HG02840 (cell line): ENCODE results near the gene DNAAF9.

ENCODE experiments used
- ATAC-seq: cut with Tn5 transposase; IDR thresholded peaks from one replicate; pipeline ENCODE4 v1.9.1; 2021; ENCODE audit warnings: mild to moderate bottlenecking, moderate library complexity, moderate number of reproducible peaks; ENCODE audit not compliant: unreplicated experiment, low FRiP score

DNAAF9 gene

DNA sequence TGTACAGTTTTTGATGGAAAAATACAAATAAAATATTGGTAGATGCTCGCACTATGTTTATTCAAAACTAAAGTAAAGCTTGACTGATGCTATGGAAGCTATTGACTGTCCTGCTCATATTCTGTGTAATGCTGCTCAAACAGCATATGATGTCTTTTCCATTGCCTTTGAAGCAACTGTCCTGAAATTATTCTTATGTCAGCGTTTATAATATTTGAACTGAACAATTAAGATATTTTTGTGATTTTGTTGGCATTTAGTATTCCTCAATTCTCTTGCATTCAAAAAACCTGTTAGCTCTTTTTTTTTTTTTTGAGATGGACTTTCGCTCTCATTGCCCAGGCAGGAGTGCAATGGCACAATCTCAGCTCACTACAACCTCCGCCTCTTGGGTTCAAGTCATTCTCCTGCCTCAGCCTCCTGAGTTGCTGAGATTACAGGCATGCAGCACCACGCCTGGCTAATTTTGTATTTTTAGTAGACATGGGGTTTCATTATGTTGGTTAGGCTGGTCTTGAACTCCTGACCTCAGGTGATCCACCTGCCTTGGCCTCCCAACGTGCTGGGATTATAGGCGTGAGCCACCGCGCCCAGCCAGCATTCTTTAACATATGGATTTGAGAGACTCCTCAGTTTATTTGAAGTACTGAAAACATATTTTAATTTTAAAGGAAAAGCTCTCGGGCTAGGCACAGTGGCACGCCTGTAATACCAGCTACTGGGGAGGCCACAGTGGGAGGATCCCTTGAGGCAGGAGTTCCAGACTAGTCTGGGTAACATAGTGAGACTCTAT lies 5.3 kb upstream of the DNAAF9 start:
- no peak for ATAC-seq

DNA sequence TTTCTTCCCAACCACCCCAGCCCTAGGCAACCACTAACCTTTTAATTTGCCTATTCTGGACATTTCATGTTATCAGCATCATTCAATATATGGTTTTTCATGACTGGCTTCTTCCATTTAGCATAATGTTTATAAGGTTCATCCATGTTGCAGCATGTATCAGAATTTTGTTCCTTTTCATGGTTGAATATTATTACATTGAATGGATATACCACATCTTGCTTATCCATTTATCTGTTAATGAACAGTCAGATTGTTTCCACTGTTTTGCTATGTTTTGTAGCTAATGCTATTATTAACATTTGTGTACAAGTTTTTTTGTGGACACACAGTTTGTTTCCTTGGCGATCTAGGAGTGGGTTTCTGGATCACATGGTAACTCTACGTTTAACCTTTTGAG lies 3.0 kb upstream of the DNAAF9 start:
- no peak for ATAC-seq

DNA sequence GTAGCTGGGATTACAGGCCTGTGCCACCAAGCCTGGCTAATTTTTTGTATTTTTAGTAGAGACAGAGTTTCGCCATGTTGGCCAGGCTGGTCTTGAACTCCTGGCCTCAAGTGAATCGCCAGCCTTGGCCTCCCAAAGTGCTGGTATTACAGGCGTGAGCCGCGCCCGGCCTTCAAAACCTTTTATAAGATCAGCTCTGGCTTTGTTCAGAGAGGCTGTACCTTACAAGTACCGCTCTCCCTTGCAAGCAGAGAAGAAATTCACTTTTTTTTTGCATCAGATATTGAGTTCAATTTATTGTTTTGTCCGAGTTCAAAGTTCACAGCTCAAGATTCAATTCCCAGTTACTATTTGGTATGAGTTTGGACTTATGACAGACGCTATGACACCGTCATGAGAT lies 1.9 kb upstream of the DNAAF9 start:
- ATAC-seq: no peak

DNA sequence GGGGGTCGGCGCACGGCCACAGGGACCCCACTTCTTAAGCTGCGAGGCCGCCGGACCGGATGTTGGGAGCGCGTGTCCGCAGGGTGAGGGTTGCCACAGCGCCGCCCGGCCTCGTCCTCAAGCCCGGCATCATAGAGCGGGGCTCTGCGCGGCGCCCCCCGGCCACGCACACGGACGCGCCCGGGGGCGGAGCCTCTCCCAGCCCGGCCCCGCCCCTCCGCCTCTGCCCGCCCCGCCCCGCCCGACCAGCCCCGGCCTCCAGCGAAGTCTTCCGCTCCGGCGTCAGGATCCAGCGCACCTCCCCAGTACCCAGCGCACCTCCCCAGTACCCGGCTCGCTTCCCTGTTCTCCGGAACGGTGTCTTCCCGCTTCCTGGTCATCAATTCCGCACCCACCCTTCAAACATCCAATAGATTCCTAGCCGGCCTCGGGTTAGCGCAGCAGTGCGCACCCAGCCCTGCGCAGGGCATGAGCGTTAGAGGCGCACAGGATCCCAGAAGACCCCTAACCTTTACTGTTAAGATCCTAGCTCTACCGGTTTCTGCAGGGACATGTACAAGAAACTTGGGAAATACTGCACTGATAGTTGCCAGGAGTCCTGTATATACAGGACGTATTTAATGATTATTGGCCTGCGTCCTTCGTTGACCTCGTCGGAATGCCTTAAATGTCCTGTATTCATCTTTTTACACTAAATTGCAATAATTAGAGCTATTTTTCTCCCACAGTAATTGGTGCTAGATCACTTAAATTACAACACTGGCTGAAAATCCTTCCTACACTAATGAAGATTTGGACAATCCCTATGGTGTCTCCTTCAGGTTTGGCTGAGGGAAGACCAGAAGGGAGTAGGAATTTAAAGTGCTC lies 535 bp upstream of the DNAAF9 start:
- no peak for ATAC-seq

DNA sequence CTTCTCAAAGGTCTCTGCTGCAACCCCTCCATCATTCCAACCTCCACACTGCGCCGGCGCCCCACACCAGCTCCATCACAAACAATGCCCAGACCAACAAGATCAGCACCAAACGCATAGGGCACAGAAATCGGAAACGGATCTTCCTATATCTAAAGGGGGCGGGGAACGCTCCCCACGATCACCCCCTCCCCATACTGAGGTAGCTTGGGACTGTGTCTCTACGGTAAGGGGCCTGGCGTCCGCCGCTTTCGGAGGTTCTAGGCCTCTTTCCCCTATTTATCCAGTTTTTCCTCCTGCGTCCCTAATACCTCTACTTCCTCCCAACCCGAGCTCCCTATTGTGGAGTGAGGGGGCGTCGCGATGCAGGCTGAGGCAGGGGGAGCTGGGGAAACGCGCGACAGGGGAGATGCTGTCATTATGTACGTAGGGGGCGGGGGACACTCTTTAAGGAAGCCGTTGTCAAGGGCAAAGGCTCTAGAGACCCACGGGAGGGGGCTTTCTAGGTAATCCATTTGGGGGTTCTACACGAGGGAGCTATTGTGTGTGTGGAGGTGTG lies 909 bp downstream of the DNAAF9 start:
- no peak for ATAC-seq

DNA sequence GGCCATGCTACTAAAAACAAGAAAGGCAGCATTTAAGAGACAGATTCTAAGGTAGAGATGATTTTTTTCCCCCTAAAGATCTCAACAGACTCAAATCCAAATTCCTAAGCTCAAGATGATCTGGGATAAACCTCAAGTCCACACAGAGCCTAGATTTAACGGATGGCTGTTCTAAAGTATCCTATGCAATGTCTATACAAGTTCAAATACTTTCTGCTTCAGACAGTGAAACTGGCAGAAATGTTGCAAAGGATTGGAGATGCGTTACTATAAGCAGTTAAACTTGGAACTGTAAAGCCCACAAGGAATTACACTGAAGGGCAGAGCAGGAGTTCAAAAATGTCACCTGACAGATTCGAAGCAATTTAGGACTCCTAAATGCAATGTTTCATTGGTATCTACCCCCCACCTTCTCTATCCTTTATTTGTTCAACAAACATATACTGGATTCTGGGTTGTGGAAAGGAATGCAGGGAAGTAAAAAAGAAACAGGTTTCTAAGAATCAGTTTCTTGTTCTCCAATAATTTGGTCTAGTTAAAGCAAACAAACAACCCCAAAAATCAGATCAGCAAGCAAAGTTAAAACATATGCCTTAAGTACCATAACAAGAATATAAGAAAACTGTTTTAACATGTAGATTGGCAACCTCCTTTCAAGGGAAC lies 1.6 kb downstream of the DNAAF9 start:
- ATAC-seq: no peak

DNA sequence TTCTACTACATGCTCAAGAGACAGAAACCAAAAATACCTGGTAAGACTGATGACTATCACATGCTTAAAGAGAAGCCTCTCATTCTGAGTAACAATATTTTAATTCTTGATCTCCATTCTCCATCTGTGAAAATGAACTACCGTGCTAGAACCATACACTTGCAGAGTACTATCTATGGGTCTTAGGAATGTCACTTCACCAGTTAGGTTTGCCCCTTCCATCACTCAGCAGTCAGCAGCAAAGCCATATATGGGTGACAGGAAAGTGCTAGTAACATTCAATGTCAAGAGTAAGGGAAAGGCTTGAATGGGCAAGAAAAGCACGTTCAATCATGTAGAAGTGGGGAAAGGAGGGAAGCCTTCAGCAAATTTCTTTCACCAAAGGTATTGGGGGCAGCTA lies 2.3 kb downstream of the DNAAF9 start:
- ATAC-seq: no peak

DNA sequence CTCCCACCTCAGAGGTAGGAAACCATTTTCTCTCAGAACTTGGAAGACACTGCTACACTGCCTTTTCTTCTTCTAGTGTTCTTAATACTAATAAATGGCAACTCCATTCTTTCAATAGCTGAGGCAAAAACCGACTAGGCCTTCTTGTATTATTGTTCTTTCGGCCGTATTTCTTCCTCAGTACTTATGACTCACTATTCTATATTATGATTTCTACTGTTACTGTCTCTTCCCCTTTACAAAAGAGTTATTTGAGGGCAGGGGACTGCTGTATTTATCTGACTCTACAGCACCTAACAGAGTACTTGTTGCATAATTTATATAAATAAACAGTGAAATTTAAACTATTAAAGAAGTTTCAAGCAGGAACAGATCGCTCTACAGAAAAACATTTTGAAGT lies 3.1 kb downstream of the DNAAF9 start:
- no peak for ATAC-seq

DNA sequence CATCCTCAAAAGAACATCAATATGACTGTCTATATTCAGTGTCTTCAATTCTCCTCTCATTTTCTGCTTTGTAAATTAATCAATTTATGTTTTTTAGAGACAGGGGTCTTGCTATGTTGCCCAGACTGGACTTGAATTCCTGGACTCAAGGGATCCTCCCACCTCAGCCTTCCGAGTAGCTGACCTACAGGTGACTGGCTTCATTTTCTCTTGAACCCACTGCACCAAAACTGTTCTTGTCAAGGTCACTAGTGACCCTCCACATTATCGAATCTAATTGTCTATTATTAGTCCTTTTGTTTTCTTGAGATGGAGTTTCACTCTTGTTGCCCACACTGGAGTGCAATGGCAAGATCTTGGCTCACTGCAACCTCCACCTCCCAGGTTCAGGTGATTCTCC lies 3.7 kb downstream of the DNAAF9 start:
- ATAC-seq: no peak

DNA sequence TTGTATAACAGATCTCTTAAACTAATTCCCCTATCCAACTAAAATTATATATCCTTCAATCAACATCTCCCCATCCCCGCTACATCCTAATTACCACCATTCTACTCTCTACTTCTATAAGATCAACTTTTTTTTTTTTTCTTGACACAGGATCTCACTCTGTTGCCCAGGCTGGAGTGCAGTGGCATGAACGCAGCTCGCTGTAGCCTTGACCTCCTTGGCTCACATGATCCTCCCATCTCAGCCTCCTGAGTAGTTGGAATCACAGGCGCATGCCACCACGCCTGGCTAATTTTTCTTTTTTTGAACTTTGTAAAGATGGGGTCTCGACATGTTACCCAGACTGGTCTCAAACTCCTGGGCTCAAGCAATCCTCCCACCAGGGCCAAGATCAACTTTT lies 5.0 kb downstream of the DNAAF9 start:
- no peak for ATAC-seq

DNA sequence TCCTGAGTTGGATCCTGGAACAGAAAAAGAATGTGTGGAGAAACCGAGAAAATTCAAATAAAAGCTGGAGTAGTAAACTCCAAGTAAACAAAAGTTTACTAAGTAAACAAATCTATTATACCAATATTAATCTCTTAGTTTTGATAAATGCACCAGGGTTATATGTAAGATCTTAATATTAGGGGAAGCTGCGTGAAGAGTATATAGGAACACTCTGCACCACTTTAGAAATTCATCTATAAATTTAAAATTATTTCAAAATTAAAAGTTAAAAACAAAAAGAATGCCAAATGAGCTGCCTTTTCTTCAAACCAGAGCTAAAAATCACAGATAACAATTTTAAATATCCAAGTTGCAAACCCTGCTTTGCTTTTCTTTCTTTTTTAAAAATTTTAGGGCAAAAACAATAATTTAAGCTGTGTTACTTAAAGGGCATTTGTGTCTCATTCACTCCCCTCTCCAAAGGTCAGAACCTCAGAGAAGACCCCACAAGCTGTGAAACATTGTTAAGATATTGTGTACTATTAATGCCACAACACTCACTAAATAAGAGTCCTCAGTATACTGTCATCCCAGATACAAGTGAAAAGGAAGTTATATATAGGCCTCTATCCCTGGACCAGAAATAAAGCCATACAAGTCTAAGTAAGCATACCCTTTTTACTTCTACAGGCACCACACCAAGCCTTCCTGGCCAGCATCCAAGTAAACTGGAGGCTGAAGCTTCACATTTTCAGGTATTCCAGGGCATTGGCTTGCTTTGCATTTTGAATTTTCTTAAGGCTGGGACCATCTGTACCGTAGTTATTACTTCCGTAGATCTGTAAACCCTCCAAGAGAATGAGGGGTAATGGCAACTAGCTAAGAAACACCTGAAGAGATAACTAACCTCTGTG lies 7.0 kb downstream of the DNAAF9 start:
- no peak for ATAC-seq

DNA sequence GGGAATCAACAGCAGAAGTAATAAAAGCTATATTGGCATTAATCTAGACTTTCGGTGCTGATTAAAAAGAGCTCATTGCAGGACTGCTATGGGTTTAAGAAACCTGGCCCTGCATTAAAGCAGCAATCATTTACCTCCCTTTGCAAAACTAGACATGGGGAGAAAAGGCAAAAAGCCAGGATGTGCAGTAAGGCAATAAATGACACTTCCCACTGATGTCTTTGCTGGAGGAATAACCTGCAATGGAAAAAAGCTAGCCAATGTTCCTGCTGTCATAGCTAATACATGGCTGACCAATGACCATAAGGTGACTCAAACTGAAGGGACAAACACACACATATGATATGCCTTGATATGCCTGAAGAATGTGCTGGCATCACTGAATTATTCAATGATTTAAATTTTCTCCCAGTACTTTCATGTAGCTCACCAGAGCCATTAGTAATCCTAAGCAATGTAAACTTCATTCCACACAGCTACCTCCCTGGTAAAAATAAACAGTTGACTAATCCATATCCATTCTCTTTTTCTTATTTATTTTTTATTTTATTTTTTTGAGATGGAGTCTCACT lies 8.7 kb downstream of the DNAAF9 start:
- no peak for ATAC-seq

DNA sequence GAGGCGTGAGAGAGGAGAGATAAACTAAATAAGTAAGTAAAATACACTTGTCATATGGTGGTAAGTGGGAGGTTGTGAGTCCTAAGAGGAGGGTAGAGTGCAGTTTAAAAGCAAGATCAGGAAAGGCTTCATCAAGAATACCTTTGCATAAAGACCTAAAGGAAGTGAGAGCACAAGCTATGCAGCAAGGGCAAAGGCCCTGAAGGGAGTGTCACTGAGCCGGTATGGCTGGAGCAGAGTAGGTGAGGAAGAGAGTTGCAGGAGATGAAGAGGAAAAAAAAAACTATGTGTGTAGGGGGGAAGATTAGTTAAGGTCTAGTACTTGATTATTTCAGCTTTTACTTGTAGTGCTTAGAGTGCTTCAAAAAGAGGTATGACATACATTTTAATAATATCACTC lies 11.0 kb downstream of the DNAAF9 start:
- ATAC-seq: no peak

DNA sequence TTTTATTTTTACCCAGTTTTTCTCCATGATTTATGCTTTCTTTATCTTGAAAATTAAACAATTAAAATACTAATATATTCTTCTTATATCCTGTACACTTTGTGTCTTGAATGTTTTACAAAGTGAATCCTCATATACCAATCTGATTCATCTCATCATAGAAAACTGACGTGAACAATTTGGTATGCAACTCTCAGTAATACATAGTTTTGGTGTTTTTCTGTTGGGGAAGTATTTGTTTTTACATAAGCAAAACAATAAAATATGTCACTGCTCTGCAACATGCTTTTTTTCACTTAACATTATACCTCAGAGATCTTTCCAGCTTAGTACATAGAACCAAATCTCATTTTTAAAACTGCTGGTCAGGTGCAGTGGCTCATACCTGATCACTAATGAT lies 14.7 kb downstream of the DNAAF9 start:
- ATAC-seq: no peak

DNA sequence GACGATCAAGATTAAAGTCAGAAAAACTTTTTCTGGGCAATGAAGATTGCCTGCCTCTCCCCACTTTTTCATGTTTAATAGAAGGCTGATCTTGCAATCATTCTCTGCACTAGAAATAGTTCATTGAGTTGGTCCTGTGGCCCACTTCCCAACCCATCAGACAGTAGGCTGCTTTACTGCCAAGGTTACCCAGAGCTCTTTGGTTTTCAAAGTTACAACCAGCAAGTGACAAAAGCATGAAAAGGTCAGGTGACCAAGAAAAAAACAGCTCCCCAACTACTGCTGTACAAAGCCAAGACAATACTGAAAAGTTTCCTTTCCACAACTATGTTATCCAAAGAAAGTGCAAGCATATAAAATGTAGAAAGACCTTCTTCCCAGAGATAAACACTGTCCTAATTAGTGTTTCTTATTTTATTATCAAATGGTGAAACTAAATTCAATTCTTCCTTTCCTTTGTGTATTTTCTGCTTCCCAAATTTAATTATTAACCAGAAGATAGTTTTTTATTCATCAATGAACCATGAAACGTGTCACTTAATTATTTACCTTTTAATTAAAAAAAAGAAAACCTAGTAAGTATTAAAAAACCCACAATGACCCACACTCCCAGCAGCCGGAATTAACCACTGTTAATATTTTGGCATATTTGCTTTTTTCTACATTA lies 16.6 kb downstream of the DNAAF9 start:
- ATAC-seq: no peak

DNA sequence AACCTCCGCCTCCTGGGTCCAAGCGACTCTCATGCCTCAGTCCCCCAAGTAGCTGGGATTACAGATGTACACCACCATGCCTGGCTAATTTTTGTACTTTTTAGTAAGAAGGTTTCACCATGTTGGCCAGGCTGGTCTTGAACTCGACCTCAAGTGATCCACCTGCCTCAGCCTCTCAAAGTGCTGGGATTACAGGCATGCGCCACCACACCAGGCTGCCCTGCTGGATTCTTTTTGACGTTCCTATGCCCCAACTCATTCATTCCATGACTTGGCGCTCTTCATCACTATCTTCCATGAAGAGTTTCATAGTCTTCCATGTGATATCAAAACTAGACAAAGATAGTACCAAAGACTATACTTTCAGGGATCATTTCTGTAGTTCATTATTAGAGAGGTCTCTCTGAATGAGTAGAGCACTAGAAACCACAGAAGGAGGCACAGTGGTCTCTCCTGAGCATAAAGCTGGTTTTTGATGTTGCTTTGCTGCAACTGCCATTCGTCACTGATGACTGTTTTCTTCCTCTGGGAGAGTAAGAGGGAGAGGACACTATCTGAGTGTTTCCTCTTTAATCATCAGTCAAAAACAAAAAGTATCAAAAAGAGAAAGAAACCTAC lies 23.5 kb downstream of the DNAAF9 start:
- ATAC-seq: no peak

DNA sequence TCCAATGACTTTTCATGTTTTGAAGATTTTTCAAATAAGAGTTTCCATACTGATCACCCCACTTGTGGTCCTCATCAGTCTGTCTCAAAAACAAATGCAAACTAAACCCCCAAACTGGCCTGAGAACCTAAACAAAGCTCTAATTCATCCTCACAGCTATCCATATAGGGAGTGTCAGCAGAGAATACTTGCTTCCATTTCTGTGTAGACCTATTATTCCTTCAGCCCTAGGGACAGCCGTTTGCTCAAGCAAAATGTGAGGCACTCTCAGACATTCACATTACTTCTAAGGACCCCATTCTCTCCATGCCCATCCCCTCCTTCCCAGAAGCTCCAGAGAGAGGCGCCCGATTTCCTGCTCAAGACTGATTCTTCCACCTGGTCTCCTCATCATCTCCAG lies 24.6 kb downstream of the DNAAF9 start:
- no peak for ATAC-seq

DNA sequence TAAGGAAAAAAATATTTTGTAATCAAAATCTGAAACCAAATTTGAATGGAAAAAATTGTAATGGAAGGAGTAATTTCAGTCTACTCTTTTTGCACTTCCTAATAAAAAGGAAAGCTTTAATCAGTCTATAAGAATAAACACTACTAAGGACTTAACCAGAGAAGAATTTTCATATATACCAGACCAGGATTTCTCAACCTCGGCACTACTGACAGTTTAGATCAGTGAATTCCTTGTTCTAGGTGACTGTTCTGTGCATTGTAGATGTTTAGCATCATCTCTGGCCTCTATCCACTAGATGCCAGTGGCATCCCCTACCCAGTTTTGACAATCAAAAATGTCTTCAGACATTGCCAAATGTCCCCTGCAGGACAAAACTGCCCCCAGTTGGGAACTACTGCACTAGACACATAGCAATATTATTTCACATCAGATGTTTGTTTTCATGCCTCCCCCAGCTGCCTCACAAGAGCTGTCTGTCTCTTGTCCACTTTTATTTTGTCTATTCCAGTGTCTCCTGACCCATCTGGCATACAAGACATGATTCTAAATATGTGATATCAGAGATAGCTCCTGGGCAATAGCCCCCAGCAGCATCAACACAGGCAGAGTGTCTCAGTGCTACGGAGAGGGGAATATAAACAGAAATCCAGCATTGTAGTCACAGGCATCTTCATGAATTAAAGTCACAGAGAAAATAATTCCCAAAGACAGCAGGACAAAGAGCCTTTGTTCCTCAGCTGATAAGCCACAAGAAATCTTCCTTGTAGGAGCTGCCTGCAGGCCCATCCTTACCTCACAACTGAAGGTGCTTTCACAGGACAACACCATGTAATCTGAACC lies 27.0 kb downstream of the DNAAF9 start:
- ATAC-seq: no peak
